Measurements from ENCODE around the gene CYFIP1.
A peak's percentile ranks its signal among the peaks of the same experiment; 100 is the strongest.

CYFIP1 gene

DNA sequence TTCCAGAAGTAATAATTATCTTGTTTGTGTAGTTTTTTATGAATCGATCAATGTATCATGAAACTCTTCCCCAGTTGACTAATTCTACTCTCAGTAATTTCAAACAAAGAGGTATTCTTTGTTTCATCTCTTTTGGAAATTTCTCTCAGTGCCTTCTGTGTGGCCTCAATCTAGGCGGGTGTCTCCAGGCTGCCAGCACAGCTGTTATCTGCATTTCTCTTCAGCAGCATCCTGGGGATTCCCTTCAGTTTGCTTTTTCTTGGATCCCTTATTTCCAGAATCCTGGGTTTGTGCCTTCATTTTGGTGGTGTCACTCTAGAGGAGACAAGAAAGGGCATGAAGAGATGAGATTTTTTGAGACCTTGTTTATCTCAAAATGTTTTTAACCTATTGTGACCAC is 119.0 kb downstream of the CYFIP1 start:
- no peak for DNase-seq

GRCh38 chr15:22856659-22857058 is 123.5 kb downstream of the CYFIP1 start:
- DNase-seq: no peak

- no peak for DNase-seq
These were observed 124.4 kb downstream of the CYFIP1 start for GRCh38 chr15:22855791-22856190.

DNA sequence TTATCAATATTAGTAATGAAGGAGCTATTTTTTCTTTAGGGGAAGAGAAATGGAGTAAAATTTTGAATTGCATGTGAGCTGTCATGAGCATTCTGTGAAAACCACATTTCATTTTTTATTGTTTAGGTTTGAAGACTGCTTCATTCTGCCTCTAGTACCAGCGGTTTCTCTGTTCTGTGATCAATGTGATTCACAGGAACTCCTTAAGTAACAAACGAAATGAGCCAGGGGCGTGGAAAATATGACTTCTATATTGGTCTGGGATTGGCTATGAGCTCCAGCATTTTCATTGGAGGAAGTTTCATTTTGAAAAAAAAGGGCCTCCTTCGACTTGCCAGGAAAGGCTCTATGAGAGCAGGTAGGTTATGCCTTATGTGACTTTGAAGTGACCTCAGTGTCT is 128.7 kb downstream of the CYFIP1 start:
- DNase-seq: no peak

DNA sequence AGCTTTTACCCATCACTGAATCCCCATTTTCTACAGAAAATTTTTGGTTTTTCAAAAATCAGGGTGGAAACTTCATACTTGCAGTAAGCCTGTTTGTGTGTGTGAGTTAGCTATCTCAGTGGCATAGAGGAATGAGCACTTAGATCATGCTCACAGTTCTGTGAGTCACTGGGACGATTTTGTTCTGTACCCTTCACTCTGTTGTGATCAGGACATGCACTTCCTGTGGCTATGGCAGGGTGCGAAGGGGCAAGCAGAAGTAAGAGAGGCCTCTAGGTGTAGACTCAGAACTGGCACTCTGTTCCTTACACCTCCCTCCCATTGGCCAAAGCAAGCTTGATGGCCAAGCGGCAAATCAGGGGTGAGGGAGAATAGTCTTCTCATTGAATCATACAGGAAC is 130.1 kb downstream of the CYFIP1 start:
- no peak for DNase-seq

DNA sequence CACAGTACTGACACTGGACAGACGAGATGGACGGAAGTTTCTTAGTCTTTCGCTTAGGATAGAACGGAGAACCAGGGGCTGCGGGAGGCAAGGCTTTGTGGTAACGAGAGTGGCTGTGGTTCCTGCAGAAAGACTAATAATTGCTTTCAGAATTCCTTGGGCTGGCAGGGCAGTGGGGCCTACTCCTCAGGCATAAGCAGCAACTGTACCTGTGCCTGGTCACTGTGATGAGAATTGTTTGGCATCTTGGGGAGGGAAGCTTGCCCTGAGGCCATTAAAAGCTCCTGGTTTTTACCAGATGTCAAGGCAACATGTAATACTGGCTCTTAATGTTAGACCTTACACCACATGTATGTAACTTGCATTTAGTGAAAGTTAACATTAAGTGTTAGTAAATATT is 134.1 kb downstream of the CYFIP1 start:
- no peak for DNase-seq

DNA sequence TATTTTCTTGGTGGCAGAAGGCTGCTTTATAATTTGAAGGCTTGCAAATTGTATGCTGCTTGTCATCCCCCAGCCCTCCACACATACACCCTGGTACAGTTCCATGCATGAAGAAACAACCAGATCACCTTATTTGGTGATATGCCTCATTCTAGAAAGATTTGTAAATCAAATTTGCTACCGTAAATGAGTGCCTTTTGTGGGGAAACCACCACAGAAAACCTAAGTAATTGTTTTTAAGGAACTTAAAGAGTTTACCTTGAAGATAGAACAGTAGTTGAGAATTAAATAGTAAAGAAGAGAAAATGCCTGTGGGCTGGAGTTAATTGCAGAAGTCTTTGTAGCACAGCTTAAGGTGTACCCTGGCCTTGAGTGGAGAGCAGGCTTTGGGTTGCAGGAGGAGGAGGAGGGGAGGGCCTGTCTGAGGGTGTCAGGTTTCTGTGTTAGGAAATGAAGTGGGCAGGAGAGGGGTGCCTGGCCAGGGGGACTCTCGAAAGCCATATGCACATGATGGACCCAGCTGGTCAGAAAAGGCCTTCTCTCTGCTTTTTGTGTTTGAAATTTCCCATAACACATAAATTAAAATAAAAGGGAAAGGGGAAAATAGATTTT is 134.8 kb downstream of the CYFIP1 start:
- peak; percentile 25 for DNase-seq

- DNase-seq: no peak
These were observed 135.5 kb downstream of the CYFIP1 start for GRCh38 chr15:22844421-22845288.

DNA sequence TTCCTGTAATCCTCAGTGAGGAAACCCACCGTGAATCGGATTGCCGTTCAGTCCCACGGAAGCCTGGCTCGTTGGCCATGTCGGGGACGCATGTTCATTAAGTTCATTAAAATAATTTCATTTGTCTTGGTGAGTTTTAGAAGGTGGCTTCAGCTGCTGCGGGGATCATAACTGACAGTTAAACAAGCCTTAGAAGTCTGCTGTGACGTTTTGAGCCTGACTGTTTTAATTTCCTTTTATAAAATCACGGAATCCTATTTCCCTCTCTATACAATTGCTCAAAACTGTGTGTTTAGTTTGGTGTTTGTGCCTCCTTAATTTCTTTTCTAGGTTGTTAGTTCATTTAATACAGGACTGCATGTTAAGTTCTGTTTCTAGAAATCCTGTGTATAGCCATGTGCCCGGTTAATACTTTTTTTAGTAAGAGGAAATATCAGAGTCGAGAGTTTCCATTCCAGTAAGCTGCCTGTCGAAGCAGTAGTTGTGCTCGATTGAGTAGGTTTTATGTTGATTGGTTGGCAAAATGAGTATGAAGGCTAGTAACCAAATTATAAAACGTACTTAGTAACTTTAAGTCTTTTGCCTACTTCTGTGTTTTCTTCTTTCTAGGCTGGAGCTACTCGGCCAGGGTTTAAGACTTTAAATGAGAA is 141.0 kb downstream of the CYFIP1 start:
- peak; percentile 24 for DNase-seq

DNA sequence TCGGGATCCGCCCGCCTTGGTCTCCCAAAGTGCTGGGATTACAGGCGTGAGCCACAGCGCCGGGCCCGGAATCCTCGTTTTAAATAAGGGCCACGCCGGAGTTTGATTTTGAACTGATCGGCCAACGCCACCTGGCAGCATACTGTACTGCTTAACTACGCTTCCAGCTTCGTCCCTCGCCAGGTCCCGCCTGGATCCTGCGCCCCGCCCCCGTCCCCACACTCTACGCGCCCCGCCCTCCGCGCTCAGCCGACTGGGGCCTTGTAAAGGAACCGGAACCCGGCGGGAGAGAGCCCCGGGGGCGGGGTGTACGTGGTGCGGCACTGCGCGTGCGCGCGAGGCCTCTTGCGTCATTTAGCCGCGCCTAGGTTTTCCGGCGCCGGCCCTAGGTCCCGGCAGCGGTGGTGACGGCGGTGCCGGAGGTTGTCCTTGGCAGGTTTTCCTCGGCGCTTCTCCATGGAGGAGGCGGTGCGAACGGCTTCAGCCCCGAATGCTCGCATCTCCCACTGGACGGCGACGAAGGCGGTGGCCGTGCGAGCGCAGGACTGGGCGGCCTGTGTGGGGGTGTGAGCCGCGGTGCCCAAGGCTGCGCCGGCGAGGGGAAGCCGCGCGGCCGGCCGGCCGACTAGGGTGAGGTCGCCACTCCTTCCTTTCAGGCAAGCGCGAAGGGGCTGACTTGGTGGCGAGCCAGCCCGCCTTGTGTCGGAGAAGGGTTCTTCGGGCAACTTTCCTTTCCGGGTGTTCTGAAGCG is 141.7 kb downstream of the CYFIP1 start, which contains the start of gene NIPA2:
TSS of gene NIPA2 (plus strand) at position 375 of the 751 bp plus-strand sequence. CDS start 13,066 bp downstream, outside the sequence.
- DNase-seq: peak; percentile 99

- peak; percentile 11 for DNase-seq
These were observed 148.7 kb downstream of the CYFIP1 start for GRCh38 chr15:22831473-22831872.

DNA sequence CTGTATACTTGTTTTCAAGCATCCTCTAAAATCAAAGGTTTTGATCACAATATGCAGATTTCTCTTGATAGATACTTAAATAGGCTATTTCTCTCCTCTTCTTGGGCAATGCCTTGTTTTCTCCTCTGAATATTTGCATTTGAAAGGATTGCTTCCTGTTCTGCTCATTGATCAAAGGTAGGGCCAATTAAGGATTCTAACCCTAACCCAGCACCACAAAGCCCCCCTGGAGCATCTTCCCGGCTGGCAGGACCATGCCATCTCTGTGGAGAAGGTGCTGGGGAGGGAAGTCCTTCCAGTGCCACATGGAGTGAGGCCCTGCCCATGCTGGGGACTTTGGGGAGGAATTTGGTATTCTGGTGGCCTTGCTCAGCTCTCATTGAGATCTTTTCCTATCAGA is 153.0 kb downstream of the CYFIP1 start:
- no peak for DNase-seq

DNA sequence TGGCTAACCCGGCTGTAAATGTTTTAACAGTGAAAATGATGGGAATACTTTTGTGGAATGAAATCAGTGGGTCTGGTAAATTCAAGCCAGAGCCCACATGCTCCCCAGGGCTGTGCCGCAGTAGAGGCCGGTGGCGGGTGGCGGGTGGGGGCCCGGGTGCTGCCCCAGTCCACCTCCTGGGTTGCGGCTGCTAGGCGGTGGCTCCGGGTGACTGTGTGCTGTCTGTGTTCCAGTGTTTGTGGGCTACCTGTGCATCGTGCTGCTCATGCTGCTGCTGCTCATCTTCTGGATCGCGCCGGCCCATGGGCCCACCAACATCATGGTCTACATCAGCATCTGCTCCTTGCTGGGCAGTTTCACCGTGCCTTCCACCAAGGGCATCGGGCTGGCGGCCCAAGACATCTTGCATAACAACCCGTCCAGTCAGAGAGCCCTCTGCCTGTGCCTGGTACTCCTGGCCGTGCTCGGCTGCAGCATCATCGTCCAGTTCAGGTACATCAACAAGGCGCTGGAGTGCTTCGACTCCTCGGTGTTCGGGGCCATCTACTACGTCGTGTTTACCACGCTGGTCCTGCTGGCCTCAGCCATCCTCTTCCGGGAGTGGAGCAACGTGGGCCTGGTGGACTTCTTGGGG is 156.6 kb downstream of the CYFIP1 start:
- DNase-seq: no peak

- no peak for DNase-seq
These were observed 160.5 kb downstream of the CYFIP1 start for GRCh38 chr15:22819651-22820050.

Data from NCI-H69 (cell line).